Astrocyte (in vitro differentiated cells and primary cell): ENCODE measurements around the gene UNC5B. TPM values are rescaled to one million over a fixed set of nuclear protein-coding genes. Genes with fewer than 3 reads are reported as not detected.

Experiments used
- DNase-seq: peaks from one replicate; pipeline ENCODE4 v3.0.0-alpha.2; 2010; ENCODE audit warnings: low read depth
- FAIRE-seq: peaks from 2 replicates; lab custom pipeline; 2011; peaks lifted over from hg19 to GRCh38; lab: Jason Lieb, UNC
- H2AFZ ChIP-seq: 2 replicates; pipeline ENCODE4 v1.6.0; 2012; ENCODE audit warnings: low read depth, low read length, inconsistent platforms
- H3K27ac ChIP-seq: 2 replicates; pipeline ENCODE4 v1.5.1; 2011; ENCODE audit warnings: low read depth, low read length, inconsistent platforms
- H3K27me3 ChIP-seq: 2 replicates; pipeline ENCODE4 v1.6.0; 2011; ENCODE audit warnings: low read length, inconsistent platforms; ENCODE audit not compliant: insufficient read depth
- H3K36me3 ChIP-seq: 2 replicates; pipeline ENCODE4 v1.5.1; 2011; ENCODE audit warnings: low read length, inconsistent platforms; ENCODE audit not compliant: insufficient read depth
- H3K4me1 ChIP-seq: 2 replicates; pipeline ENCODE4 v1.5.1; 2011; ENCODE audit warnings: low read length, inconsistent platforms; ENCODE audit not compliant: insufficient read depth
- H3K4me2 ChIP-seq: 2 replicates; pipeline ENCODE4 v1.6.0; 2012; ENCODE audit warnings: low read length, inconsistent platforms
- H3K4me3 ChIP-seq: 2 replicates; pipeline ENCODE4 v1.5.1; 2011; ENCODE audit warnings: low read depth, mild to moderate bottlenecking, low read length, inconsistent platforms; ENCODE audit not compliant: insufficient read depth
- H3K79me2 ChIP-seq: 2 replicates; pipeline ENCODE4 v1.6.0; 2012; ENCODE audit warnings: mild to moderate bottlenecking, low read length, inconsistent platforms; ENCODE audit not compliant: insufficient read depth
- H3K9ac ChIP-seq: 2 replicates; pipeline ENCODE4 v1.6.0; 2012; ENCODE audit warnings: mild to moderate bottlenecking, low read length, inconsistent platforms
- H3K9me3 ChIP-seq: 2 replicates; pipeline ENCODE4 v1.5.1; 2012; ENCODE audit warnings: low read depth, mild to moderate bottlenecking, low read length, inconsistent platforms; ENCODE audit not compliant: insufficient read depth
- H4K20me1 ChIP-seq: 2 replicates; pipeline ENCODE4 v1.6.0; 2012; ENCODE audit warnings: low read length, inconsistent platforms; ENCODE audit not compliant: insufficient read depth
- H3K27ac Mint-ChIP-seq: one replicate; pipeline ENCODE4 v1.8.0; 2021; ENCODE audit warnings: mild to moderate bottlenecking, mixed read lengths; ENCODE audit not compliant: unreplicated experiment
- H3K27me3 Mint-ChIP-seq: one replicate; pipeline ENCODE4 v1.8.0; 2021; ENCODE audit warnings: low read depth, mixed read lengths; ENCODE audit not compliant: unreplicated experiment
- H3K36me3 Mint-ChIP-seq: one replicate; pipeline ENCODE4 v1.8.0; 2021; ENCODE audit warnings: low read depth, mixed read lengths; ENCODE audit not compliant: unreplicated experiment
- H3K4me1 Mint-ChIP-seq: one replicate; pipeline ENCODE4 v1.8.0; 2021; ENCODE audit warnings: low read depth, mixed read lengths; ENCODE audit not compliant: unreplicated experiment
- H3K4me3 Mint-ChIP-seq: one replicate; pipeline ENCODE4 v1.8.0; 2021; ENCODE audit warnings: mild to moderate bottlenecking, moderate library complexity, mixed read lengths; ENCODE audit not compliant: unreplicated experiment
- H3K9me3 Mint-ChIP-seq: one replicate; pipeline ENCODE4 v1.8.0; 2021; ENCODE audit warnings: mild to moderate bottlenecking, mixed read lengths; ENCODE audit not compliant: unreplicated experiment
- CTCF ChIP-seq: IDR thresholded peaks from 2 replicates; pipeline ENCODE4 v1.5.1; 2011; ENCODE audit warnings: low read depth, mild to moderate bottlenecking, inconsistent platforms, low read length, moderate library complexity; ENCODE audit not compliant: insufficient read depth
- EZH2 ChIP-seq: IDR thresholded peaks from 2 replicates; pipeline ENCODE4 v1.6.1; 2012; ENCODE audit warnings: mild to moderate bottlenecking, low read length, inconsistent platforms; ENCODE audit not compliant: insufficient read depth
- total RNA-seq: library from RNA; stranded (reverse); gene quantifications from 2 replicates; pipeline ENCODE4 v1.2.1, GENCODE V29; 2021

Gene UNC5B
- total RNA-seq, 1 donor from 2014 or later, result 15.0 TPM

DNA sequence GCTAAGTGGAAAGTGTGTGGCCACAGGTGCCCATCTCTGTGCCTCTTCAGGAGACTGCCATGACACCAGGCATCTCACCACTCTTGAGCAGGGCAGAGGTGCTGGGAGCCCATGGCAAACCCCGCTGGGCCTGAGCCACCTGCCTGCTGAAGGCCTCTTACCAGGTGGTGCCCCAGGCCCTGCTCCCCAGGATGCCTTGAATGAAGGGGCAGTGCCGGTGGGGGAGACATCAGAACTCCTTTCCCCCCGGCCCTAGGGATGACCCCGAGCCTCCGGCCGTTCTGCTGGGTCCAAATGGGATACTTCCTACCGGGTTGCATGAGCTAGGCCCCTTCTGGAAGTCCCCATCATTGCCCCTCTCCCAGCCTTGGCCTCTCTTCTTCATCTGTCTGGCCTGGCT is 37.6 kb downstream of the UNC5B start:
- no peak for TF ChIP-seq EZH2
- no peak for TF ChIP-seq CTCF
- no peak overlapping the region for H3K4me2 ChIP-seq
- H3K27ac Mint-ChIP-seq, result no peak overlapping the region
- no peaks in the 10 kb centered on the region for H3K36me3 ChIP-seq
- DNase-seq (no peak), FAIRE-seq (no peak)
- peaks cover 11% of the 10 kb centered on the region for H3K27me3 Mint-ChIP-seq
- no peaks in the 10 kb centered on the region for H3K9me3 Mint-ChIP-seq
- H2AFZ ChIP-seq, result no peak overlapping the region
- H3K79me2 ChIP-seq, result peaks cover 16% of the 10 kb centered on the region
- peaks cover 23% of the 10 kb centered on the region for H3K4me1 ChIP-seq
- H4K20me1 ChIP-seq, result peaks cover 55% of the 10 kb centered on the region
- H3K27me3 ChIP-seq, result no peaks in the 10 kb centered on the region
- no peaks in the 10 kb centered on the region for H3K9me3 ChIP-seq
- no peak overlapping the region for H3K4me3 Mint-ChIP-seq
- H3K36me3 Mint-ChIP-seq, result no peaks in the 10 kb centered on the region
- no peak overlapping the region for H3K9ac ChIP-seq
- H3K4me1 Mint-ChIP-seq, result peaks cover 29% of the 10 kb centered on the region
- H3K27ac ChIP-seq, result no peak overlapping the region
- no peak overlapping the region for H3K4me3 ChIP-seq

DNA sequence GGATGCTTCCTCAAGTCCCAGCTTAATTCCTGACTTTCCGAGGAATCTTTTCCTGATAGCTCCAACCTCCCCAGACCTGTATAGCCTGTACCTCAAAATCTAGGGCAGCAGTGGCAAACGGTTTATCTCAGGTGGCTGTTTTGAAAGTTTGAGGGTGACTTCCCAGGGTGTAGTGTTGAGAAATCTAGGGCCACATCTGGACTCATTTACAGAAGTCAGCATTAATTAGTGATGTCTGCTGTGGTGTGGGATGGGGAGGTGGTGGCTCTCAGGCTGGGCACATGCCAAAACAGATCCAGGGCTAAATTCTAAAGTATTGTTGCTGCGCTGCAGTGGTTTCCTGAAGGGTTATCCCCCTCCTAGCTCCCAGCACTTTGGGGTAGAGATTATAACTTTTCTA is 38.0 kb downstream of the UNC5B start:
- Histone ChIP-seq H3K4me1 (peaks cover 23% of the 10 kb centered on the region), H3K27ac (no peak overlapping the region), H3K27me3 (no peaks in the 10 kb centered on the region), H3K4me3 (no peak overlapping the region), H3K36me3 (no peaks in the 10 kb centered on the region), H3K9ac (no peak overlapping the region), H3K79me2 (peaks cover 16% of the 10 kb centered on the region), H3K9me3 (no peaks in the 10 kb centered on the region), H4K20me1 (peaks cover 56% of the 10 kb centered on the region), H2AFZ (no peak overlapping the region), H3K4me2 (no peak overlapping the region)
- Mint-ChIP-seq H3K27ac (no peak overlapping the region), H3K4me3 (no peak overlapping the region), H3K36me3 (no peaks in the 10 kb centered on the region), H3K4me1 (peaks cover 33% of the 10 kb centered on the region), H3K27me3 (peaks cover 11% of the 10 kb centered on the region), H3K9me3 (no peaks in the 10 kb centered on the region)
- DNase-seq (no peak), FAIRE-seq (no peak)
- TF ChIP-seq CTCF, result no peak
- no peak for TF ChIP-seq EZH2

DNA sequence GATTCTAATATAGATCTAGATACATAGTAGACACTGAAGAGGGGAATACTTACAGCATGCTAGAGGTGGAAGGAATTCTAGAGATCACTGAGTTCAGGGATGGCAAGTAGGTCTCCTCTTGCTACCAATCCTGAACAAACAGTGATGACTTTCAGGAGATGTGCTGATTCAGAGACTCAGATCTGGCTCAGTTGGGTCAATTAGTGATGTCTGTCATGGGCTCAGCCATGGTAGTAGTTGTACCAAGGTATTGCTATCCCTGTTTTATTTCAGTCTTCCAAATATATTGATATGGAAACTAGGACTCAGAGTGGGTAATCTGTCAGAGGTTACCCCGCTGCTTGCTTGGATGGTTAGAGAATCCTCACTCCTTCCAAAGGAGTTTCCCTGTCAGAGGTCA is 38.5 kb downstream of the UNC5B start:
- Histone ChIP-seq H3K27ac (no peak overlapping the region), H3K4me2 (no peak overlapping the region), H3K36me3 (no peaks in the 10 kb centered on the region), H3K27me3 (no peaks in the 10 kb centered on the region), H3K4me1 (peaks cover 23% of the 10 kb centered on the region), H3K9ac (no peak overlapping the region), H3K9me3 (no peaks in the 10 kb centered on the region), H4K20me1 (peaks cover 56% of the 10 kb centered on the region), H2AFZ (no peak overlapping the region), H3K4me3 (no peak overlapping the region), H3K79me2 (peaks cover 16% of the 10 kb centered on the region)
- no peaks in the 10 kb centered on the region for H3K9me3 Mint-ChIP-seq
- peaks cover 11% of the 10 kb centered on the region for H3K27me3 Mint-ChIP-seq
- H3K4me1 Mint-ChIP-seq, result peaks cover 37% of the 10 kb centered on the region
- no peak for TF ChIP-seq EZH2
- TF ChIP-seq CTCF, result no peak
- no peak for DNase-seq
- H3K4me3 Mint-ChIP-seq, result no peak overlapping the region
- no peak for FAIRE-seq
- peak overlapping the region; percentile 44 for H3K27ac Mint-ChIP-seq
- peaks cover under 1% of the 10 kb centered on the region for H3K36me3 Mint-ChIP-seq
